GM19238 (cell line): ENCODE data around the gene RNU6-9.

Experiments used
- DNase-seq: peaks from one replicate; pipeline ENCODE4 v3.0.0; 2011; ENCODE audit warnings: low spot score; ENCODE audit not compliant: insufficient read length

RNU6-9 gene

DNA sequence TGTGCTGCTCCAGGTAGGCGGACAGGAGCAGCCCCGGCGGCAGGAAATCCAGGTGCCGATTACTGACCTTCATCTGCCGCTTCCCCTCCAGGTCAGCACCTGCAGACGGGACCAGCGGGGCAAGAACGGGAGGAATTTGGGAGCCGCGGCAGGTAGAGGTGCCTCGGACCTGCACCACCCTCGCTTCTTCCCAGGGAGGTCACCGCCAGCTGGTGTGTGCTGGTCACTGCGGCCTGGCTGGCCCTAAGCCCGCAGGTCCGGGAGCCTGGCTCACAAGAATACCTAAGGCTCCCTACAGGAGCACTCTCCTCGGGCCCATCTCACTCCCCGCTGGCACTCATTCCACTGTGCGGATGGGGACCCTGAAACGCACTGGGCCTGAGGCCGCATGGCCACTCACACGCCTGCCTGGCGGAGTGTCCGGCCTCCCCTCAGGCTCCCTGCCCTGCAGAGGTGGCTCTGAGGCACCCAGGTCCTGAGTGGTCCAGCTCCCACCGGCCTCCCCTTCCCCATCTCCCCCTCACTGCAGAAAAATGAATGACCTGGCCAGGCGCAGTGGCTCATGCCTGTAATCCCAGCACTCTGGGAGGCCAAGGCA lies 4.3 kb downstream of the RNU6-9 start:
- DNase-seq = no peak

DNA sequence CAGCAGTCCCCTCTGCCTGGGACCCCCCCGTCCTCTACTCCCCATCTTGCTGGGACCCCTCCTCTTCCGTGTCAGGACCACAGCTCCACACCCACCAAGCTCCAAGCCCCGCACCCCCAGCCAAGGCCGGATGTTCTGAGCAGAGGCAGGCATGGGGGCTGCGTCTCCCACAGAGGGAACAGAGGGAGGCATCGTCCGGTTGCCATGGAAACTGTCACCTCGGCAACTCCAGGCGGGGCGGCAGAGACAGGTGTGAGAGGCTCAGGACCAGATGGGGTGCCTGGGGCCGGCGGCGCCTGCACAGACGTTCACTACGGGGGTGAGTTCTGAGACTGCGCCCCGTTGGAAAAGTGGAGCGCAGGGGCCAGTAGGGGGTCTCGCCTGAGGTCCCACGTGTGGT lies 5.4 kb downstream of the RNU6-9 start:
- DNase-seq = no peak

DNA sequence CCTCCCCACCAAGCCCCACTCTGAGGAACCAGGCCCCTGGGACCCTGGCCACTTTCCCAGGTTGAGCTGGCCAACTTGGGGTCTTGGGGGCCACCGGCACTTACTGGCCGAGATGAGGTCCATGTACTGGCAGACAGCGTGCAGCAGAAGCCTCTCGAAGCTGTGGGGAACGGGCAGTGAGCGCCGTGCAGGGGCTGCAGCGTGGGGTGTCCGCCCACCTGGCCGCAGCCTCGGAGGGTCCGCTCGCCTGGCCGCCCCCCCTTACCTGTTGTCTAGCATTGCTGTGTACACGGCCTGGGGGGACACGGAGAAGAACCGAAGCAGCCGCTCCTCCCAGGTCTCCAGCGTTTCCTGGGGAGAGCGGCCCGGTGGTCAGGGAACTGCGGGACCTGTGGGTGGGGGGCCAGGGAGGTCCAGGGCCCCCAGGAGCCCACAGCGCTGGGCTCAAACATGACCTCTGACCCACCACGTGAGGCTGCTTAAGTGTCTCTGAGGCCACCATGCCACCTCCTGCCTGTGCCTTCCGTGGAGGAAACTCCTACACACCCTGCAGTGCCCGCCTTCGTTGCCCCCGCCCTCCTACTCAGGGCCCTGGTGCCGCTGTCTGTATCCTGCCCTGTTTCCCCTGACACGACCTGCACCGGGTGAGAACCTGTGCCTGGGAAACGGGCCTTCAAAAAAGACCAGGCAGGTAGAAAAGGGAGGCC lies 6.2 kb downstream of the RNU6-9 start:
- no peak for DNase-seq

DNA sequence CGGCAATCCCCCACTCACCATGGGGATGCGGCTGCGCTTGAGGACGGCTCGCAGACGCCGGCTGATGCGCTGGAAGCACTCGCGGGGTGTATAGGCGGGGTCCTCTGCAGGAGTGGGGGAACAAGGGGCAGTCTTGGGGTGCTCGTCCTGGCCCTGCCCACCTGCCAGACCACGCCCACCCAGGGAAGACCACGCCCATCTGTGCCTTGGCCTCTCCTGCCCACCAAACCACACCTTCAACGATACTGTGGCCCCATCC lies 6.7 kb downstream of the RNU6-9 start:
- no peak for DNase-seq

DNA sequence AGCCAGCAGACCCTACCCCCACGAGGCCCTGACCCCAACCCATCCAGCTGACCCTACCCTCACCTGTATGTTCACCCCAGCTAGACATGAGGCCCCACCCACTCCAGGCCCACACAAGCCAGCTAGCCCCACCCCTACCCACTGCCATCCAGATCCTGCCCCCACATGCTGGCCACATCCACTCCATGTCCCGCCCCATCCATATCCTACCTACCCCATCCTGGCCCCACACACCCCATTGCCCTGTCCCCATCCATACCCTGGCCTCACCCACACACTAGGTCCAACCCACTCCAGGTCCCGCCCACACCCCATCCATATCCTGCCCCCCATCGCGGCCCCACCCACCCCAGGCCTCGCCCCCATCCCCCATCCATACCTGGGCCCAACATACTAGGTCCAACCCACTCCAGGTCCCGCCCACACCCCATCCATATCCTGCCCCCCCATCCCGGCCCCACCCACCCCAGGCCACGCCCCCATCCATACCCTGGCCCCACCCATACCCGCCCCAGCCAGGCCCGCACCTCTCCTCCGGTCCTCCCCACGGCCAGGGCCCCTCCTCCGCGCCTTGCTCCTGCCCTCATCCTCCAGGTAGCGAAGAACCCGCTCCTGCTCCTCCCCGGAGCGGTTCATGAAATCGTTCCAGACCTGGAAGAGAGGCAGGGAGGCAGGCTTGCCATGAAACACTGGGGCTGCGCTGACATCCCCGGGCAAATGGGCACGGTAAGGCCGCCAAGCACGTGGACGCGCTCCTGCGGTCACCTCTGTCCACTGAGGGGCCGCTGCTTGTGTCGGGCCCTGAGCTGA lies 7.2 kb downstream of the RNU6-9 start:
- DNase-seq = no peak

DNA sequence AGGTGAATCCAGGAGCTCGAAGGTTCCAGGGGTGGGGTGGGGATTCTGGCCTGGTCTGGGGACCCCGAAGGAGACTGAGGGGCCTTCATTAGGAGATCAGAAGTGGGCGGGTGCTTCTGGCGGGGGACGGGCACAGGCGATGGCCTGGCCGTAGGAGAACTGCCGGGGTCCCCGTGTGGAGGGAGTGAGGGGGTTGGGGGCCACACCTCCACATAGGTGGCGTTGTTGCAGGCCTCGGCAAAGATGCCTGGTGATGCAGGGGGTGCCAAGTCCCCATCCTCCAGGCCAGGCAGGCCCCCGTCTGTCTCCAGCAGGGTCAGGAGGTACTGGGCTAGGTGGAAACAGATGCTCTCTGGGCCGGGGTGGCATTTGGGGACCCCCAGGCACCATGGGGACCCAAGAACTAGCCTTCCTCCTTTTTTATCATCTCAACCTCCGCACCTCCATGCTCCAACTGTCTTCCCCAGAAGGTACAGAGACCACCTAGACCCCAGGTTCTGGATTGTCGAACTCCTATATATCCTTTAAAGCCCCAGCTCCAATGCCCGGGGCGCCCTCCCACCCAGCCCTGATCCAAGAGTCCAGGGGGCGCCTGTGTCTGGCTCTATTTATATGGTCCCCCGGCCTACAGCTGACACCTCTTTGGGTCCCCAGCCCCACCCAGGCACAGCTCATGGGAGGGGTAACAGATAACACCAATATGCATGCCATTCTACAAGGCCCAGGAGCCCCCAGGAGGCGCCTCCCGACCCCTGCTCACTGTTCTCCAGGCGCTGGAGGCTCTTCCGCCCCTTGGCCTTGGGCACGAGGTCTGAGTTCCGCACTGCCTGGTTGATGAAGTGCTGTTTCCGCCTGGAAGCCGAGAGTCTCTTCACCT lies 8.2 kb downstream of the RNU6-9 start:
- DNase-seq = no peak

DNA sequence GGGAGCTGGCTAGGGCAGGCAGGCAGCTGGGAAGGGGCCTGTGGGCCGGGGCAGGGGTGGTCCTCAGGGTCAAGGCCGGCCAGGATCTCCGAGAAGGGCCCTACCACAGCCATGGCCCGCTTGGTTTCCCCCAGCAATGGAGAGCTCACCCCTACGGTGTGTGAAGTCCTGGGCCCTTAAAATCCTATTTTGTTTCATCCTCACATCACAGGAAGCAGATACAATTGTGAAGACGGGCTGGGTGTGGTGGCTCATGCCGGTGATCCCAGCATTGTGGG lies 8.7 kb downstream of the RNU6-9 start:
- no peak for DNase-seq

DNA sequence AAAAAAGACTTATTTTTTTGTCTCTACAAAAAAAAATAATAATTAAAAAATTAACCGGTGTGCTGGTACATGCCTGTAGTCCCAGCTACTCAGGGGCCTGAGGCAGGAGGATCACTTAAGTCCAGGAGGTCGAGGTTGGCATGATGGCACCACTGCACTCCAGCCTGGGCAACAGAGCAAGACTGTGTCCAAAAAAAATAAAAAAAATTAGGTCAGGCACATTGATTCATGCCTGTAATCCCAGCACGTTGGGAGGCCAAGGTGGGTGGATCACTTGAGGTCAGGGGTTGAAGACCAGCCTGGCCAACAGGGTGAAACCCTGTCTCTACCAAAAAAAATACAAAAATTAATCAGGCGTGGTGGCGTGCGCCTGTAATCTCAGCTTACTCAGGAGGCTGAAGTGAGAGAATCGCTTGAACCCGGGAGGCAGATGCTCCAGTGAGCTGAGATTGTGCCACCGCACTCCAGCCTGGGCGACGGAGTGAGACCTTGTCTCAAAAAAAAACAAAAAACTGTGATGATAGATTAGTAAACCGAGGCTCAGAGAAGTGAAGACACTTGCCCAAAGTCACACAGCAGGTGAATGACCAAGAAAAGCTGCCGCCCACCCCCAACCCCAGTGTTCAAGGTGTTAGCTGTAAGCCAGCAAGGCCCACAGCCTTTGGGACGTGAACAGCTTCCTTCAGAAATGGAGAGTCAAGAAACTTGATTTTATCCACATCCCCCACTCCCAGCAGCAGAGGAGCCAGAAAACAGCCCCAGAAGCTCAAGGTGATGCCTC lies 9.4 kb downstream of the RNU6-9 start:
- DNase-seq = no peak

DNA sequence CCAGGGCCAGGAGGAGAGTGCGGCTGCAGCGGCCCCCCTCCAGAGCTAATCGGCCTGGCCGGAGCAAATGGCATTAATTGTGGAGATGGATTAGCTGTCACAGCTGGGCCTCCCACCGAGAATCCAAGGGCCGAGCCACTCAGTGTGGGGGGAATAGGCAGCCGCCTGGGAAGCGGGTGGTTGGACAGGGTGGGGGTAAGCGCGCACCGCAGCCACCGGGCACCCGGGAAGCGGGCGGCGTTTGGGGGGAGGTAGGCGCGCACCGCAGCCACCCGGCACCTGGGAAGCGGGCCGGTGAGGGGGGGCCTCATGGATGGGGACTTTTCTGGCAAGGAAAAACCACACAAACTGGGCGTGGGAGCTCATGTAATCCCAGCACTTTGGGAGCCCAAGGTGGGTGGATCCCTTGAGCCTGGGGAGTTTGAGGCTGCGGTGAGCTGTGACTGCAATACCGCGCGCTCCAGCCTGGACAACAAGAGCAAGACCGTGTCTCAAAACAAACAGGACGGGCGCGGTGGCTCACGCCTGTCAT lies 10.0 kb downstream of the RNU6-9 start:
- no peak for DNase-seq

DNA sequence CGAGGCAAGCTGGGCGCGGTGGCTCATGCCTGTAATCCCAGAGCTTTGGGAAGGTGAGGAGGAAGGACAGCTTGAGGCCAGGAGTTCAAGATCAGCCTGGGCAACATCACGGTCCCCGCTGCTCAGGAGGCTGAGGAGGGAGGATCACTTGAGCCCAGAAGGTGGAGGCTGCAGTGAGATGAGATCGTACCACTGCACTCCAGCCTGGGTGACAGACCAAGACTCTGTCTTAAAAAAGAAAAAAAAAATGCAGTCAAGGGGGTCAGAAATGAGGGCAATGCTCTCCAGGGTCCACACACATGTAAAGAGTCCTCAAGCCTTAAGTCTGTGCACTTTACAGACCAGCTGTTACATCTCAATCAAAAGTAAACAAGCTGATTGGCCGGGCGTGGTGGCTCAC lies 11.3 kb downstream of the RNU6-9 start:
- no peak for DNase-seq

DNA sequence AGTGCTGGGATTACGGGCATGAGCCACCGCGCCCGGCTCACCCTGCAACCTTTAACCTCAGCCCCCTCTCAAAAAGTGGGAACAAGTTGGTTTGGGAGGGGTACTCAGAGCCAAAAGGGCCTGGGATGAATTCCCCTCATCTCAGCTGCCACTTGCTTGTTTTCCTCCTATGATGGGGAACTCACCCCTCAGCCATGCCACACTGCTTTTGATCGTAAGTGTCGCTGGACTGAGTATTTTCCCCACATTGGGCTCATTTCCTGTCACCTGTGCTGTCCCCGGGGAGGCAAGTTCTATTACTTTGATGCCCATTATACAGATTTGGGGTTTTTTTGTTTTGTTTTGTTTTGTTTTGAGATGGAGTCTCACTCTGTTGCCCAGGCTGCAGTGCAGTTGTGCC lies 13.2 kb downstream of the RNU6-9 start:
- no peak for DNase-seq

DNA sequence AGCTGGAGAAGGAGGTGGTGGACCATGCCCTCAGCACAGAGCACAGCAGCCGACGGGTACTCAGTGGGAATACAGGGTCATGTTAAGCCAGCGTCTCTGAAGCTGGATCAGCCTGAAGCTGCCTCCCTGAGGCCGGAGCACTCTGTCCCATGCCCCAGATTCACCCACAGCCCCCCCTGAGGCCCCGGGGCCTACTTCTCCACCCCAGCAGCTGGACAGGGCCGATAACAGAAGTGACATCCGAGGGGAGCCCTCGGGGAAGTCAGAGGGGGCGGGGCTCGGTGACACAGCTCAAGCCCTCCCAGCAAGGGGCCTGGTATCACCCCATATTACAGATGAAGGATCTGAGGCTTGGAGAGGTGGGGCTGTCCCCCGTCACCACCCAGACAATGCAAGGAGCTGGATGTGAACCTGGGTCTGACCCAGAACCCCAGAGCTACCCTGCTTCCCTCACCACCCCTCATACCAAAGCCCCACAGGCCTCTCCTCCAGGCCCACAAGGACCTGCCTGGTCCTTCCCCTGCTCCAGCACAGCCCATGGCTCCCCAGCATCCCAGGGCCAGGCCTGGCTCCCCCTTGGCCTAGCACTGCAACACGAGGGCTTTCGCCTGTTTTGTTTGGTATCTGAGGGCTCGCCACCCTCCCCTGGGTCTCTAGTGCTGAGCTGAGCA lies 14.0 kb downstream of the RNU6-9 start:
- no peak for DNase-seq

DNA sequence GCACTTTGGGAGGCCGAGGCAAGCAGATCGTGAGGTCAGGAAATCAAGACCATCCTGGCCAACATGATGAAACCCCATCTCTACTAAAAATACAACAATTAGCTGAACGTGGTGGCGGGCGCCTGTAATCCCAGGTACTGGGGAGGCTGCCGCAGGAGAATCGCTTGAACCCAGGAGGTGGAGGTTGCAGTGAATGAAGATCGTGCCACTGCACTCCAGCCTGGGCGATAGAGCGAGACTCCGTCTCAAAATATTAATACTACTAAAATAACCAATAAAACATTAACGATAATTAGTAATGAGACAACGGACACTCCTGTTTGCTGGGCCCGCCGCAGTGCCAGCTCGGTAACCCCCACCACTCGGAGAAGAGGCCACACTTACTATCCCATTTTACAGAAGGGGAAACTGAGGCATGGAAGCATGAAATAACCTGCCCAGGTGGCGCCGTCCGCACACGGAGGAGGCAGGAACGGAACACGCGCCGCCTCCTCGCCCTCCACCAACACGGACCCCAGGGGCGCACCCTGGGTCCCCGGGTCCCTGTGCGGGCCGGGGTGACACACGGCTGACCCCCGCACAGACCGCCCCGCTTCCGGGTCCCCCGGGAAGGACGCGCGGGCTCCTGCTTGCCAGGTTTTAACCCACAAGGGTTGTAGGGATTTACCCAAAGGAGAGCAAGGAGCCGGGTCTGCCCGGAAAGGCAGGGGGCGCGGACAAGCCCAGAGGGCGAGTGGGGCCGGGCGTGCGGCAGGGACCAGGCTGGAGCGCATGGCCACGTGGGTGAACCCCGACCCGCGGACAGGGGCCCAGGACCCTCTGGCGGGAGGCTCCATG lies 18.1 kb downstream of the RNU6-9 start:
- no peak for DNase-seq

DNA sequence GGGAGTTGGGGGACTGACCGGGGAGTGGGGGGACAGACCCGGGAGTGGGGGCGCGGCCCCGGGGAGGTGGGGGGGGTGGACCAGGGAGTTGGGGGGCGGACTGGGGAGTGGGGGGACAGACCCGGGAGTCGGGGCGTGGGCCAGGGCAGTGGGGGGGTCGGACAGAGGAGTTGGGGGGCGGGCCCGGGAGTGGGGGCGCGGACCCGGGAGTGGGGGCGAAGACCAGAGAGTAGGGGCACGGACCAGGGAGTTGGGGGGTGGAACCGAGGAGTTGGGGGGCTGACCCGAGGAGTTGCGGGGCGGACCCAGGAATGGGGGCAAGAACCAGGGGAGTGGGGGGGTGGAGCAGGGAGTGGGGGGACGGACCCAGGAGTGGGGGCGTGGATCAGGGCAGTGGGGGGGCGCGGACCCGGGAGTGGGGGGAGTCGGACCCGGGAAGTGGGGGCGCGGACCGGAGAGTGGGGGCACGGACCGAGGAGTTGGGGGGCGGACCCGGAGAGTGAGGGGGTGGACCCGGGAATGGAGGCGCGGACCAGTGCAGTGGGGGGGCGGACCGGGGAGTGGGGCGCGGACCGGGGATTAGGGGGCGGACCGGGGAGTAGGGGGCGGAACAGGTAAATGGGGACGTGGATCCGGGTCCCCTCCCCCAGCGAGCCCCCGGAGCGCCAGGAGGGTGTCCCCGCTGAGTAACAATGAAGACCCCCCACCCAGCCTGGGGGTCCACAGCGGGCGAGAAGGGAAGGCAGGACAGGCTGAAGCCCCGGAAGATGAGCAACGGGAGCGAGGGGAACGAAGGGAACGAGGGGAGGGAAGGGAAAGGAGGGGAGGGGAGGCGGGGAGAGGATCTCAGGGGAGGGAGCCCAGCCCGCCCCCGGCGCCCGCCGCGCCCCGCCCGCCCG lies 19.1 kb downstream of the RNU6-9 start:
- no peak for DNase-seq

DNA sequence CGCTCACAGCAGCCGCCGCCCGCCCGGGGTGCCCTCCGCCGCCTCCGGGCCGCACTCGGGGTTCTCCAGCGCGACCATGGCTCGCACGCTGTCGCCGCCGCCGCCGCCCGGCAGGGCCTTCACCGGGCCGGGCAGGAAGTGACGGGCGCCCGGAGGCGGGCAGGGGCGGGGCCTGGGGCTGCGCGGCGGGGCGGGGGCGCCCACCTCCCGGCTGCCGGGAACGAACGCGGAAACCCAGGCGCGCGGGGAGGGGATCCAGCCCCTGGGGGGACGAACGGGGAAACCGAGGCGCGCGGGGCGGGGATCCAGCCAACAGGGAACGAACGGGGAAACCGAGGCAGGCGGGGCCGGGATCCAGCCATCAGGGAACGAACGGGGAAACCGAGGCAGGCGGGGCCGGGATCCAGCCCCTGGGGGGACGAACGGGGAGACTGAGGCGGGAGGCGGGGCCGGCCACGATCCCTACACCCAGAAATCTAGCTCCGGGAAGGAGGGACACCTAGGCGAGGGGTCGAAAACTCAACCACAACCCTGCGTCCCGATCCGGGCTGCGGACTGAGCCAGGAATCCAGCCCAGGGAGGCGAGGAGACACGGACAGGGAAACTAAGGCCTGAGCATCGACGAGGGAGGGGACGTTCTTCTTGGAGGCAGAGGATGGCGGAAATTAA lies 19.9 kb downstream of the RNU6-9 start, which contains the start of gene R3HDM4:
R3HDM4 (minus strand) TSS at position 140 of the 669 bp plus-strand sequence; CDS start at position 78, 62 bp downstream.
- DNase-seq = peak; percentile 97

DNA sequence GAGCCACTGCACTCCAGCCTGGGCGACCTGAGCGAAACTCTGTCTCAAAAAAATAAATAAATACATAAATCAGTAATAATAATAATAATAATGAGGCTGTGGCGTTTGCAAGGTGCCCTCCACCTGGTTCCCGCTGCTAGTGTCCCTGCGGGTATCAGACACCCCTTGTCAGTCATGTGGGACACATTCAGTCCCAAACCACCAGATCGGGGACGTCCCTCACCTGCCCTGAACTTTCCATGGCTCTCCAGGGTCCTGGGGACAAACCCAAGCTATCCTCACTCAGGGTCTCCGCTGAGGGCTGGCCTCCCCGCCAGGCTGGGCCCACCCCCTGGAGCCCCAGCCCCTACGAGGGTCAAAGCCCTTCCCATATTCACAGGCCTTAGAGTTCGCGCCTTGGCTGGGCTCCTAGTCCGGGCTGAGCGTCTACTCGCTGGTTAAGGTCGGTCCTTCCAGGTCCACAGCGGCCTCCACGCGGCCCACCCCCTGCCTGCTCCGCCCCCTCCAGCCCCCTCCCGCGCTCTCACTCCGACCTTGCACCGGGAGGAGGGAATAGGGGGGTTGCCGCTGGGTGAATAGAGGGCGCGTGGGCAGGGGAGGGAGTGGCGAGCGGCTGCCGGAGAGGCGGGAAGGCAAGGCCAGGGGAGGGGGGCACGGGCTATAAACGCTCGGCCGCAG lies 23.5 kb downstream of the RNU6-9 start:
- DNase-seq = no peak
